HepG2 (cell line): ENCODE data around the gene QRSL1. TPM values are rescaled to one million over a fixed set of nuclear protein-coding genes. Genes with fewer than 3 reads are reported as not detected.

ENCODE experiments used
- ASH2L ChIP-seq: fragments of 300-600, 200-600 bp; sonication (generic); IDR thresholded peaks from 2 replicates; pipeline ENCODE4 v1.7.0; 2017; ENCODE audit warnings: low read depth, mild to moderate bottlenecking, moderate library complexity, mixed read lengths, low read length; ENCODE audit not compliant: insufficient read length
- ATF1 ChIP-seq: IDR thresholded peaks from 2 replicates; pipeline ENCODE4 v1.6.1; 2016; ENCODE audit warnings: mild to moderate bottlenecking, control low read depth
- CBX5 ChIP-seq: sonication (generic); formaldehyde crosslinking; IDR thresholded peaks from 2 replicates; pipeline ENCODE4 v1.4.0; 2020; ENCODE audit warnings: missing genetic modification reagents, borderline replicate concordance
- CEBPG ChIP-seq: IDR thresholded peaks from 2 replicates; pipeline ENCODE4 v1.6.1; 2016
- CENPX ChIP-seq: sonication (generic); formaldehyde crosslinking; IDR thresholded peaks from 2 replicates; pipeline ENCODE4 v1.9.0; 2021; ENCODE audit warnings: mild to moderate bottlenecking, missing genetic modification reagents, moderate library complexity
- GATA4 ChIP-seq: sonication (generic); IDR thresholded peaks from 2 replicates; pipeline ENCODE4 v1.6.1; 2016; ENCODE audit warnings: antibody characterized with exemption, low read depth, borderline replicate concordance
- GZF1 ChIP-seq: sonication (generic); formaldehyde crosslinking; IDR thresholded peaks from 2 replicates; pipeline ENCODE4 v1.5.1; 2020; ENCODE audit warnings: mild to moderate bottlenecking, missing genetic modification reagents
- HDAC1 ChIP-seq: sonication (generic); formaldehyde crosslinking; IDR thresholded peaks from 2 replicates; pipeline ENCODE4 v1.5.1; 2020; ENCODE audit warnings: mild to moderate bottlenecking, missing genetic modification reagents
- KDM4B ChIP-seq: sonication (generic); formaldehyde crosslinking; IDR thresholded peaks from 2 replicates; pipeline ENCODE4 v1.4.0; 2020; ENCODE audit warnings: missing genetic modification reagents
- MIXL1 ChIP-seq: IDR thresholded peaks from 2 replicates; pipeline ENCODE4 v1.6.1; 2016
- MXD4 ChIP-seq: IDR thresholded peaks from 2 replicates; pipeline ENCODE4 v1.6.1; 2016; ENCODE audit warnings: mild to moderate bottlenecking, missing biosample characterization, missing genetic modification reagents
- SMAD3 ChIP-seq: sonication (generic); formaldehyde crosslinking; IDR thresholded peaks from 2 replicates; pipeline ENCODE4 v1.4.0; 2020; ENCODE audit warnings: missing genetic modification reagents
- THRA ChIP-seq: sonication (generic); formaldehyde crosslinking; IDR thresholded peaks from 2 replicates; pipeline ENCODE4 v1.4.0; 2020; ENCODE audit warnings: missing genetic modification reagents, borderline replicate concordance
- ZBTB46 ChIP-seq: sonication (generic); formaldehyde crosslinking; IDR thresholded peaks from 2 replicates; pipeline ENCODE4 v1.4.0; 2020; ENCODE audit warnings: mild to moderate bottlenecking, missing genetic modification reagents, borderline replicate concordance
- ZMYM2 ChIP-seq: sonication (generic); formaldehyde crosslinking; IDR thresholded peaks from 2 replicates; pipeline ENCODE4 v1.8.0; 2022; ENCODE audit warnings: mild to moderate bottlenecking, missing genetic modification reagents
- ZNF232 ChIP-seq: sonication (generic); formaldehyde crosslinking; IDR thresholded peaks from 2 replicates; pipeline ENCODE4 v1.4.0; 2020; ENCODE audit warnings: missing genetic modification reagents, borderline replicate concordance
- ZNF501 ChIP-seq: sonication (generic); formaldehyde crosslinking; IDR thresholded peaks from 2 replicates; pipeline ENCODE4 v1.5.1; 2020; ENCODE audit warnings: mild to moderate bottlenecking, moderate library complexity, missing genetic modification reagents
- ZNF546 ChIP-seq: sonication (generic); formaldehyde crosslinking; conservative IDR thresholded peaks from 2 replicates; pipeline ENCODE4 v1.8.1; 2023; ENCODE audit warnings: mild to moderate bottlenecking, missing genetic modification reagents
- ZNF687 ChIP-seq: sonication (generic); formaldehyde crosslinking; IDR thresholded peaks from 2 replicates; pipeline ENCODE4 v1.5.1; 2020; ENCODE audit warnings: mild to moderate bottlenecking, missing genetic modification reagents, moderate library complexity
- polyA plus RNA-seq, 8 experiments: library from polyadenylated mRNA; depleted of rRNA in 3 of 8; stranded (reverse) in 7 of 8; unstranded in 1 of 8; fragments of >200 nt; fragmentation: Illumina TruSeq in 4 of 8; extraction: Trizol in 4 of 8; gene quantifications; 2 replicates each; pipeline versions ENCODE4 v1.2.1 to v1.2.3, GENCODE V29; 2011 to 2016; ENCODE audit warnings: low read depth in 4 of 8, missing spikeins in 1 of 8, mixed read lengths in 1 of 8; ENCODE audit not compliant: insufficient read depth in 1 of 8
- total RNA-seq, 5 experiments: library from RNA; depleted of rRNA; stranded (reverse); fragments of >200 nt; fragmentation: Illumina TruSeq; extraction: Trizol; gene quantifications; 2 replicates each; pipeline ENCODE4 v1.2.3, GENCODE V29; 2016; ENCODE audit warnings: low read depth in 1 of 5
- TF ChIP-seq, protein P1 (sequence below): IDR thresholded peaks from 2 replicates; pipeline ENCODE4 v1.6.1; 2016; ENCODE audit warnings: low read depth, borderline replicate concordance
- TF ChIP-seq, protein P2 (sequence below): fragments of 450-650 bp; IDR thresholded peaks from 2 replicates; pipeline ENCODE4 v1.6.1; 2016

QRSL1 gene
- total and polyA plus RNA-seq, 2 of the 13 experiments (the other 11 are each of a cell fraction or from before 2014, with no cell fraction given): 8.2 to 22.3 TPM

- no peak for TF ChIP-seq ZBTB46 (CRISPR knock-in tag)
- 0 out of 2 replicates have a peak, but pooled peaks have one; percentile 51 for TF ChIP-seq KDM4B (CRISPR knock-in tag)
- TF ChIP-seq, protein P1, sequence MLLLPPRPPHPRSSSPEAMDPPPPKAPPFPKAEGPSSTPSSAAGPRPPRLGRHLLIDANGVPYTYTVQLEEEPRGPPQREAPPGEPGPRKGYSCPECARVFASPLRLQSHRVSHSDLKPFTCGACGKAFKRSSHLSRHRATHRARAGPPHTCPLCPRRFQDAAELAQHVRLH: peak; percentile 46; the same call in 1 of the 2 replicates
- peak; percentile 10; the same call in 1 of the 2 replicates for TF ChIP-seq CBX5
- TF ChIP-seq ZNF687 (CRISPR knock-in tag): peak; percentile 13; the same call in 1 of the 2 replicates
- no peak for TF ChIP-seq CENPX (CRISPR knock-in tag)
- 0 out of 2 replicates have a peak, but pooled peaks have one; percentile 22 for TF ChIP-seq MXD4 (CRISPR knock-in tag)
- TF ChIP-seq ATF1 (CRISPR knock-in tag): no peak
- 0 out of 2 replicates have a peak, but pooled peaks have one; percentile 23 for TF ChIP-seq MIXL1
- TF ChIP-seq, protein P2, sequence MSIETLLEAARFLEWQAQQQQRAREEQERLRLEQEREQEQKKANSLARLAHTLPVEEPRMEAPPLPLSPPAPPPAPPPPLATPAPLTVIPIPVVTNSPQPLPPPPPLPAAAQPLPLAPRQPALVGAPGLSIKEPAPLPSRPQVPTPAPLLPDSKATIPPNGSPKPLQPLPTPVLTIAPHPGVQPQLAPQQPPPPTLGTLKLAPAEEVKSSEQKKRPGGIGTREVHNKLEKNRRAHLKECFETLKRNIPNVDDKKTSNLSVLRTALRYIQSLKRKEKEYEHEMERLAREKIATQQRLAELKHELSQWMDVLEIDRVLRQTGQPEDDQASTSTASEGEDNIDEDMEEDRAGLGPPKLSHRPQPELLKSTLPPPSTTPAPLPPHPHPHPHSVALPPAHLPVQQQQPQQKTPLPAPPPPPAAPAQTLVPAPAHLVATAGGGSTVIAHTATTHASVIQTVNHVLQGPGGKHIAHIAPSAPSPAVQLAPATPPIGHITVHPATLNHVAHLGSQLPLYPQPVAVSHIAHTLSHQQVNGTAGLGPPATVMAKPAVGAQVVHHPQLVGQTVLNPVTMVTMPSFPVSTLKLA: peak; percentile 48; the same call in 1 of the 2 replicates
- TF ChIP-seq CEBPG (CRISPR knock-in tag): peak; percentile 62
- TF ChIP-seq ZNF501 (CRISPR knock-in tag): no peak
- no peak for TF ChIP-seq THRA (CRISPR knock-in tag)
- no peak for TF ChIP-seq GZF1
- TF ChIP-seq ZNF546: no peak
- peak; percentile 58; the same call in 1 of the 2 replicates for TF ChIP-seq ZMYM2 (CRISPR knock-in tag)
- peak; percentile 31 for TF ChIP-seq ASH2L
- peak; percentile 66; the same call in 1 of the 2 replicates for TF ChIP-seq GATA4
- TF ChIP-seq ZNF232 (CRISPR knock-in tag): peak; percentile 60; the same call in 1 of the 2 replicates
- TF ChIP-seq HDAC1 (CRISPR knock-in tag): peak; percentile 71; the same call in 1 of the 2 replicates
- peak; percentile 44; the same call in 1 of the 2 replicates for TF ChIP-seq SMAD3 (CRISPR knock-in tag)
Observed at GRCh38 chr6:106702451-106703110, 73.2 kb downstream of the QRSL1 start (continued).
